ELF-1 (cell line): ENCODE data around the gene RABGGTA.

ENCODE experiments used
- DNase-seq: peaks from one replicate; pipeline ENCODE4 v3.0.0-alpha.2; 2016; ENCODE audit warnings: low read depth, low spot score

RABGGTA gene, protein sequence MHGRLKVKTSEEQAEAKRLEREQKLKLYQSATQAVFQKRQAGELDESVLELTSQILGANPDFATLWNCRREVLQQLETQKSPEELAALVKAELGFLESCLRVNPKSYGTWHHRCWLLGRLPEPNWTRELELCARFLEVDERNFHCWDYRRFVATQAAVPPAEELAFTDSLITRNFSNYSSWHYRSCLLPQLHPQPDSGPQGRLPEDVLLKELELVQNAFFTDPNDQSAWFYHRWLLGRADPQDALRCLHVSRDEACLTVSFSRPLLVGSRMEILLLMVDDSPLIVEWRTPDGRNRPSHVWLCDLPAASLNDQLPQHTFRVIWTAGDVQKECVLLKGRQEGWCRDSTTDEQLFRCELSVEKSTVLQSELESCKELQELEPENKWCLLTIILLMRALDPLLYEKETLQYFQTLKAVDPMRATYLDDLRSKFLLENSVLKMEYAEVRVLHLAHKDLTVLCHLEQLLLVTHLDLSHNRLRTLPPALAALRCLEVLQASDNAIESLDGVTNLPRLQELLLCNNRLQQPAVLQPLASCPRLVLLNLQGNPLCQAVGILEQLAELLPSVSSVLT

DNA sequence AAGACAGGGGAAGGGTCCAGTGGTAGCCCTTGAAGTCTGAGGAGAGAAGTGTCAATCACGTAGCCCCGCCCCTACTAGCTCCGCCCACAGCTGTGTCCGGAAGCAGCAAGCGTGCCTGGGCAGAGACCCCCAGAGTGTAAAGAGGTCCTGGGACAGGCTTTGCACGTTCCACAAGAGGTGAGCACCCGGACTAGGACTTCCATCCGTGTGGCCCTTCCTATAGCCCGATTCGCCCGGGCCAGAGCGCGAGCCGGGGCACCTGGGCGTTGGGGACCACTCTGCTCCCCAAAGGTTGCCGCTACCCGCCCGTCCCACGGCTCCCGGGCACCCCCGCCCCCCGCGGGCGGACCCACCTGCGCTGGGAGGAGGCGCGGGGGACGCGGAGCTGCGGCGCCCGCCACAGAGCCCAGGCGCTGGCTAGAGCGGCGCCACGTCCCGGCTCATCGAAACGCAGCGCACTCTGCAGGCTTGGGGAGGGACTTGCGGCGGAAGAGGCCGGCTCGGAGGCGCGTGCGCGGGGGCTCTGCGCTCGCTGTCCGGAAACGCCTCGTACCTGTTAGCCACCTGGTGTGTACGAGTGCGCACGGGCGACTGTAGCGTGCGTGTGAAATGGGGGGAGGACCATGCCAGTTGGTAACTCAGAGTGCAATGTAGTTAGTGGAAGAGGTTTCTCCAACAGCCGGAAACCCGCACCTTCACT lies at the start of gene RABGGTA:
Gene RABGGTA, minus strand, starts transcription at position 464 of the 700 bp plus-strand sequence. CDS start 482 bp downstream, outside the sequence.
- DNase-seq: peak; percentile 95

DNA sequence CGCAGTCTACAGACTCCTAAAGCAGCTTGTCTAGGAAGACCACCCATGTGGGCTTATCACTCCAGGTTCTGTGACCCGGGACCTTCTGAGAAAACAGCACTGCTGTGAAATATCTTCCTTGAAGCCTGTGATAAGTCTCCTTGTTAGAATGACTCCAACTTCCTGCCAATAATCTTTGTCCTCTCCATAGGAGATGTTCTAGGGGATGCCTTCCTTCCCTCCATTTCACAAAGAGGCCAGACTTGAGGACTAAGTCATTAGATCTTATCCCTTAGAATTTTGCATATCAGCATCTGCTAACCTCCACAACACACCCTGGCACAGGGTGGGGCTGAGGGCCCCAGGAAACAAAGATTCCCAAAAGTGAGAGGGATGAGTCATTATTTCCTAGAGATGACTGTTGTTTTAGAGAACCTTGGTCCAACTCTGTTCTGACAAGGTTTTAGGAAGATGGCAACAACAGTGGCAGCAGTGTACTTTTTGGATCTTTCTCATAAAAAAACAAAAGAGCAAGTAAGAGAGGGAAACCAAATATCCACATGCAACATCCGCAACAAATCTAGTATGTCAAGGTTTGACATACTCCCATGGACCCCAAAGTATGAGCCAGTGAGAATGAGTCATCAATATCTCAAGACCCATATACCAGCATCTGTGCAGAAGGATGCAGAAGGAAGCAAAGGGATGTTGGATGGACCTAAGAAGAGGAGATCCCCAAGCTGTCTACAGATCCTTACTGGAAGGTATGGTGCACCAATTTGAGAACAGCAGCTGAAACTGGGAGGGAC lies 45.9 kb upstream of the RABGGTA start:
- DNase-seq: peak; percentile 16

DNA sequence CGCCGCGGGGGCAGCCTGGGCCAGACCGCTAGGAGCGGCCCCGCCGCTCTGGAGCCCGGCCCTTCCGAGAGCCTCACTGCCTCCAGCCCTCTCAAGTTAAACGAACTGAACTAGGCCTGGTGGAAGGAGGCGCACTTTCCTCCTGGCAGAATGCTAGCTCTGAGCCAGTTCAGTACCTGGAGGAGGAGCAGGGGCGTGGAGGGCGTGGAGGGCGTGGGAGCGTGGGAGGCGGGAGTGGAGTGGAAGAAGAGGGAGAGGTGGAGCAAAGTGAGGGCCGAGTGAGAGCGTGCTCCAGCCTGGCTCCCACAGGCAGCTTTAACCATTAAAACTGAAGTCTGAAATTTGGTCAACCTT lies 45.2 kb upstream of the RABGGTA start:
- no peak for DNase-seq

DNA sequence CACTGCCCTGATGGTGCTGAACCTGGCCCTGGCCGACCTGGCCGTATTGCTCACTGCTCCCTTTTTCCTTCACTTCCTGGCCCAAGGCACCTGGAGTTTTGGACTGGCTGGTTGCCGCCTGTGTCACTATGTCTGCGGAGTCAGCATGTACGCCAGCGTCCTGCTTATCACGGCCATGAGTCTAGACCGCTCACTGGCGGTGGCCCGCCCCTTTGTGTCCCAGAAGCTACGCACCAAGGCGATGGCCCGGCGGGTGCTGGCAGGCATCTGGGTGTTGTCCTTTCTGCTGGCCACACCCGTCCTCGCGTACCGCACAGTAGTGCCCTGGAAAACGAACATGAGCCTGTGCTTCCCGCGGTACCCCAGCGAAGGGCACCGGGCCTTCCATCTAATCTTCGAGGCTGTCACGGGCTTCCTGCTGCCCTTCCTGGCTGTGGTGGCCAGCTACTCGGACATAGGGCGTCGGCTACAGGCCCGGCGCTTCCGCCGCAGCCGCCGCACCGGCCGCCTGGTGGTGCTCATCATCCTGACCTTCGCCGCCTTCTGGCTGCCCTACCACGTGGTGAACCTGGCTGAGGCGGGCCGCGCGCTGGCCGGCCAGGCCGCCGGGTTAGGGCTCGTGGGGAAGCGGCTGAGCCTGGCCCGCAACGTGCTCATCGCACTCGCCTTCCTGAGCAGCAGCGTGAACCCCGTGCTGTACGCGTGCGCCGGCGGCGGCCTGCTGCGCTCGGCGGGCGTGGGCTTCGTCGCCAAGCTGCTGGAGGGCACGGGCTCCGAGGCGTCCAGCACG lies 44.6 kb upstream of the RABGGTA start:
- DNase-seq: peak; percentile 46

DNA sequence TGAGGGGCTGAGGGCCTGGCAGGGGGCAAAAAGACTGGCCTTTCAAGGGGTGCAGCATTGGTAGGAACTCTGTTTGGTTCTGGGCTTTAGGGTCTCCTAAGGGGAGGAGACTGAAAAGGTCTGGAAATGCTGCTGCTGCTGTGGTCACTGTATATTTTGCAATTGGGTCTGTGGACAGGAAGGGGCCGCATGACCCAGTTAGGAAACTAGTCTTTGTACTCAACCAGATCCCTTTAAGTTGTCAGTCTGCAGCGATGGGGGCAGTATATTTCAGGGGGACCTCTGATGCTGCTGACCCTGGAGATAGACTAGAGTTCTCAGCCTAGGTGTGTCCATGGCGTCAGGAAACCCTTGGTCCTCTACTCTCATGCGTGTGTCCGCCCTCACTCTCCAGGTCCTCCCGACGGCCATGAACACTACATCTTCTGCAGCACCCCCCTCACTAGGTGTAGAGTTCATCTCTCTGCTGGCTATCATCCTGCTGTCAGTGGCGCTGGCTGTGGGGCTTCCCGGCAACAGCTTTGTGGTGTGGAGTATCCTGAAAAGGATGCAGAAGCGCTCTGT lies 43.9 kb upstream of the RABGGTA start:
- DNase-seq: no peak

DNA sequence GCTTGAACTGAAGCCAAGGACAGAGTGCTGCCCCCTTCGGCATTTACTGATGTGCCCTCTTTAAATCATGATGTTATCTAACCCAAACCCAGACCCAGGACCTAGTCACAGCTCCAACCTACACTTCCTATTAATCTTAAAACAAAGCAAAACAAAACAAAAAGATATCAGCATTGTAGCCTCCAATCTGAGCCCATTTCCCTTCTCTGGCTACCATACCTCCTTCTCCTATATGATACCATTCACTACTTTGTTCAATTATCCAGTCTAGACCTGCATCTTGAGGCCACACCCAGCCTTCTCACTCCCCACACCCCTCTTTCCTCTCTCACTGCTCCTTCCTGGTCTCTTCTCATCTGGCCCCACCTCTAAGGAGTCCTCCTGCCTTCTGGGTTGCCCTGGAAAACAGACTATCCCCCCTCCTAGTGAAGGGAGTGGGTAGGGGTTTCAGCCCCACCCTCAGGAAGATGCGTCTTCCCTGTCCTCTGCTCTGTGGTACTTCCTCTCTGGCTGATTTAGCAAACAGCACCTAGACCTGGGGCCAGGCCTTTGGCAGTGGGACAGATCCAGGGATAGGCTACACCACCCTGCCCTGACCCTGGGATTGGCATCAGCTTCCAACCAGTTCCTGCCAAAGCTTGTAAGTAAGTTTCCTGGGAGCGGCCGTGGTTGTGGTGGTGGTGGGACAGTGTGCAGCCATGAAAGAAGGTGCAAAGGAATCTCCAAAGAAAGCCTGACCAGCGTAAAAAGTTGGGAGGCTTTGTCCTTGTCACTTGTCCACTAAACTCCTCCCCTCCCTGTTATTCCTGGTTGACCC lies 43.2 kb upstream of the RABGGTA start:
- no peak for DNase-seq

DNA sequence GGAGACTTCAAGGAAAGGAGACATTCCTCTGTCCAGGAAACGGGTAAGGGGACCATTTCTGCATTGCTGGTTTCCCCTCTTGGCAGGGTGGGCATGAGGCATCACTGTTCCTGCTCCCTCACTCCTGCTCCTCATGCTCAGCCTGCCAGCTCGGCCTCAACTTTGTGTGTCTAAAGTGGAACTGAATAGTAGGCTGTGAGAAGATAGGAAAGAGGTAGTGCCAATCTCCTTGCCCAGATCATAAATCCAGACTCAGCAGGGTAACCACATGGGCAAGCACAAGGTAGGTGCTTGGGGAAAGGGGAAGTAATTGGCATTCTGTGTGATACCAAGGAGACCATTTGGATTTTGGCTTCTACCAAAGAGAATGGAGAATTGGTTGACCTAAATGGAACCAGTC lies 42.5 kb upstream of the RABGGTA start:
- no peak for DNase-seq

DNA sequence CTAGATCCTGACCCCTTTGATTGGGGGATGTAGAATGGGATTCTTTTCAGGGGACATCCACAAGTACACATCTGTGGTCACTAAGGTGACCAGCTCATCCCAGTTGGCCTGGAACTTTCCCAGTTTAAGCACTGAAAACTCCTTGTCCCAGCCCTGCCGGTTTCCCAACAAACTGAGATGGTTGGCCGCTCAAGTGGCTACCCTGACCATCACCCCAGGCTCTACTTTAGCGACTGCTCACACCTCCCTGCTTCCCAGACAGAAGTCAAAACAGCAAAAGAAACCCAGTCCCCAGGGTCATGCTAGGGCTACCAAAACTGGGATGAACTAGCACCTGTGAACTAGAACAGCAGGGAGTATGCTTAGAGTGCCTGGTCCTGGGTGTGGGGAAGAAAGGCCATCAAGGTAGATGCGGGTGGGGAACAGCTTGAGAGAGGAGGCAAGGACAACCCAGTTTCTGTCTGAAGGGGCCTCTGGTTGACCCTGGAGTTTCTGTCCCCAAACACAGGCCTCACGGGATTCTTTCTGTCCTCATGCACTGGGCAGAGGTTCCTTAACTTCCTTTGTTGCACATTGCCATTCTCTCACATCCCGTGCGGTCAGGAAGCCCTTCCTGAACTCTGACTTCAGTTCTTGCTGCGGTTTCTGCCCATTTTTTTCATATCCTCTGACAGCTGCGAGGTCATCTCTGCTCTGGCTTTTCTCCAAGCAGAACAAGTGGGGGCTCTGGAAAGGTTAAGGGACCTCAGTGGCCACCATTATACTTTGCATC lies 41.5 kb upstream of the RABGGTA start:
- DNase-seq: no peak

DNA sequence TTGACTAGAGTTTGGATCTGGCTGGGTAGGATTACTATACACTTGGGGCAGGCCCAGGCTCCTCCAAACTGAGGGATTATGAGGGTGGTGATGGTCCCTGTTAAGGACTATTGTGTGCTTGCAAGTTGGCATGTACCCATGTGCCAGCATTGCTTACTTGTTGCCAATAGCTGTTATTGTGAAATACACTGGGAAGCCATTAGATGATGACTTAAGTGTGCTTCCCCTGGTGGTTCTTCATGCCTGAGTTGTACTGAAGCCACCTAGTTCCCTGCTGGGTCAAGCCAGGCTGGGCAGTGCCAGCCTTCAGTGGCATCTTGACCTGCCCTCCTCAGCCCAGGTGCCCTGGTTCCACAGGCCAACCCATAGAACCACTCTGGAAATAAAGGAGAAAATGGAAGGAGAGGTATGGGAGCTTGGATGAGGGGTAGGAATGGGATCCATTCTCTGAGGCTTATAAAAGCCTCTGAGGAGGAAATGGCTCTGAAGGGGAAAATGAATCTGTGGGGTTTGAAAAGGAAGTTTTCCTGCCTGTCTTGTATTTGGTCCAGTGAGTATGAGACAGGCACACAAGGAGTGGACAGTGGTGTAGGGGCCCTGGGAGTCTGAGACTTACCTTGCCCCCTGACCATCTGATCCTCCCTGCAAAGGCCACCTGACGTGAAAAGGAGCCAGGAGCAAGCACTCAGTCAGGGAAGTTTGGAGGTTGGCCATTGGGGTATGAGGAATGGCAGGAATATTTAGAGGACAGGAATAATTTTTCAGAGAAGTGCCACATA lies 40.6 kb upstream of the RABGGTA start:
- DNase-seq: no peak

DNA sequence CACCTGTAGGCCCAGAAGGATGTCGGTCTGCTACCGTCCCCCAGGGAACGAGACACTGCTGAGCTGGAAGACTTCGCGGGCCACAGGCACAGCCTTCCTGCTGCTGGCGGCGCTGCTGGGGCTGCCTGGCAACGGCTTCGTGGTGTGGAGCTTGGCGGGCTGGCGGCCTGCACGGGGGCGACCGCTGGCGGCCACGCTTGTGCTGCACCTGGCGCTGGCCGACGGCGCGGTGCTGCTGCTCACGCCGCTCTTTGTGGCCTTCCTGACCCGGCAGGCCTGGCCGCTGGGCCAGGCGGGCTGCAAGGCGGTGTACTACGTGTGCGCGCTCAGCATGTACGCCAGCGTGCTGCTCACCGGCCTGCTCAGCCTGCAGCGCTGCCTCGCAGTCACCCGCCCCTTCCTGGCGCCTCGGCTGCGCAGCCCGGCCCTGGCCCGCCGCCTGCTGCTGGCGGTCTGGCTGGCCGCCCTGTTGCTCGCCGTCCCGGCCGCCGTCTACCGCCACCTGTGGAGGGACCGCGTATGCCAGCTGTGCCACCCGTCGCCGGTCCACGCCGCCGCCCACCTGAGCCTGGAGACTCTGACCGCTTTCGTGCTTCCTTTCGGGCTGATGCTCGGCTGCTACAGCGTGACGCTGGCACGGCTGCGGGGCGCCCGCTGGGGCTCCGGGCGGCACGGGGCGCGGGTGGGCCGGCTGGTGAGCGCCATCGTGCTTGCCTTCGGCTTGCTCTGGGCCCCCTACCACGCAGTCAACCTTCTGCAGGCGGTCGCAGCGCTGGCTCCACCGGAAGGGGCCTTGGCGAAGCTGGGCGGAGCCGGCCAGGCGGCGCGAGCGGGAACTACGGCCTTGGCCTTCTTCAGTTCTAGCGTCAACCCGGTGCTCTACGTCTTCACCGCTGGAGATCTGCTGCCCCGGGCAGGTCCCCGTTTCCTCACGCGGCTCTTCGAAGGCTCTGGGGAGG lies 39.5 kb upstream of the RABGGTA start, which contains the start of gene LTB4R:
Gene LTB4R, plus strand, starts transcription at position 857 of the 959 bp plus-strand sequence. CDS start 4,150 bp downstream, outside the sequence.
- DNase-seq: peak; percentile 32

DNA sequence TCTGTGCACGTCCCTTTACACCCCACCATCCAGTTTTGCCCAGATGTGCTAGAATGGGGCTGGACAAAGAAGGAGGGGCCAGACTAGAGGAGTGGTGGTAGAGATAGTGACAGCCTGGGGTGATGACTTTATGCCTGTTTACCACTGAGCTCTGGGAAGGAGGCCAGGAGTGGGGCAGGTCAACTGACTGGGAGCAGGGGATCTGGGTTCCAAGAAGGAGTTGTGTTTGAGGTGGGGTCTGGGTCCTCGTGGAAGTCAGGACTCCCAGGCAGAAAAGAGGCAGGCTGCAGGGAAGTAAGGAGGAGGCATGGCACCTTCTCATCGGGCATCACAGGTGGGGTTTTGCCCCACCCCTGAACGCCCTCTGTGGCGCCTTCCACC lies 38.9 kb upstream of the RABGGTA start:
- no peak for DNase-seq

DNA sequence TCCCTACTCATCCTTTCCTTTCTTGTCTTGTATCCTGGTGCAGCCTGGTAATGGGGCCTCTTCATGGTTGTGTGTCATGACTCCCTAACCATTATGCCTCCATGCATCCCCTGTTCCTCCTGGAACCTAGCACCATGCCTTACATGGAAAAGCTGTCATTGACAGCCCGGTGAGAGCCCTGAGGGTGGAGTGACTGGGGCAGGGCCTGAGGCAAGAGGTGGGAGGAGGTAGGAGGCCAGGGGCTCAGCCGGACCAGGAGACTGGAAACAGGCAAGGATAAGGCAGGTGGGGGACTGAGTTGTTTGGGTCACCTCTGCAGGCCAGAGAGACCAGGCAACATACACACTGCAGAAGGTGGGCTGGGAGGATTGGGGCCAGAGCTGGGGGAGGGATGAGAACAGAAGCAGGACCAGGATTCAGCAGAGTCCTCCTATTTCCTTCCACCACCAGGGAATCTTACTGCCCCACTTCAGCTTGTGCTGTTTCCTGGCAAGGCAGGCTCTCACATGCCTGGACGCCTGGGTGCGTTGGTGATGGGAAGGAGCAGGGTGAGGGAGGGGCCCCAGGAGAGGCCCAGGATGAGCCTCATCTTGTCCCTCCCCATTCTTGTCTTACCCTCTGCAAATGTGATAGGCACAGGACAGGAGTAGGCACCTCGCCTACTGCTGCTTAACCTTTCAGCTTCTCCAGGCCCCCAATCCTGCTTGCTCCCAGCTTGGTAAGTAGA lies 38.3 kb upstream of the RABGGTA start, which contains the start of gene LTB4R2:
Gene LTB4R2, plus strand, starts transcription at position 603 of the 727 bp plus-strand sequence. CDS start 525 bp downstream, outside the sequence.
- no peak for DNase-seq

DNA sequence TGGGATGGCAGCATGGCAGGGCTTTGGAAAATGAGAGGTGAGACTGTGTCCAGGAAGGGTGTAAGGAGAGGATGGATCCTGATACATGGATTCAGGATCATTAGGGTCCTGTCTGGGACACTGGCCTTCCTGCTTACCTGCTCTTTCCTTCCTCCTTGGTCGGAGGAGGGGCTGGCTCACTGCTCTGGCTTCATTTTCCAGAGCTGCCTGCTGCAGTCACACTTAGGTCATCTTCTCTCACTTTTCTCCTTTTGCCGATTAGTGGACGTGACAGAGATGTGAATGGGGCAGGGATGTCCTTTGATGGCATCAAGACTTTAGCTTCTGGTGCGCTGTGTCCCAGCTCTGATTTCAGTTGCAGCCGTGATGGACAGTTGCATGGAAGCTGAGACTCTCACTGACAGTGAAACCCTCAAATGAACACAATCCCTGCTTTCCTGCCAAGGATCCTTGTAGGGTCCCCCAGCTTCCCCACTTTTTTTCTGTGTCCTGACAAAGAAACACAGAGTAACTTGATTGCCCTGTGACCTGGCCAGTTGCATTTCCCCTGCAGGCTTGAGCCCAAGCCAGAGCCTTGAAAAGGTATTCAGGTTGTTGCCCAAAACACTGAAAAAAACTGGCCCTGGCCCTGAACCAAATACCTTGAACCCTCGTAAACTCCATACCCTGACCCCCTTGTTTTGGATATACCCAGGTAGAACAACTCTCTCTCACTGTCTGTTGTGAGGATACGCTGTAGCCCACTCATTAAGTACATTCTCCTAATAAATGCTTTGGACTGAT lies 37.1 kb upstream of the RABGGTA start:
- DNase-seq: no peak

DNA sequence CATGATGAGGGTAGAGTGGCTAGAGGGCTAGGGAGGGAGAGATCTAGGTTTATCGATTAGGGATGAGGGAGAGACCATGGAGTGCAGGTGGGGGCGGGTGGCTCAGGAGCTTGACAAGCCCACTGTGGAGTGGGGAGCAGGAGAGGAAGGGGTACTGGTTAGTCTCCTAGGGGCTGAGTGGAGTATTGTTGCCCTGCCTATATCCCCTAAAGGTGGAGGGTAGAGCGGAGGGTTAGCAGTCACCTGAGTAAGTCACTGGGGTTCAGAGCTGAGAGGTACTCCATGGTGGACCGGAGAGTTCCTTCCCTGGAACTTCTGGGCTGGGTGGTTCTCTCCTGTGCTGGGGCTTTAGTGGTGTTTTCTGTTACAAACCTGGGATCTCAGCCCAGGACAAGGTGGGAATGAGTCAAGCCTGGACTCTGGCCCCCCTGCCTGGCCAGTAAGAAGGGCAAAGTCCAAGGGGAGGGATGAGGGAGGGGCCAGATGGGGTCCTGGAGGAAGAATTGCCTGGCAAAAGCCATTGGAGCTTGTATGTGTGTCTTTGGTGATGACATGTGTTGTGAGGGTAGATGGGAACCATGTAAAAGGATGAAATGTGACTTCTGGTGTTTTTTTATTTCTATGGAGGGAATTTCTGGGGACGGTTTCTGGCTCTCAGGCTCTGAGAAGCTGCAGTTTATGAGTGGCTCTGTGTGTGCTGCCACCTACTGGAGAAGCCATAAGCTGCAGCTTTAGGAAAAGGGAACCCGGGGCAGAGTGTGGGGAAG lies 36.4 kb upstream of the RABGGTA start, which contains the start of gene CIDEB:
Gene CIDEB, minus strand, starts transcription at position 403 of the 767 bp plus-strand sequence. Its CDS starts 119 bp downstream, at position 284.
- peak; percentile 81 for DNase-seq
